ENCODE results near the gene ABCB9. TPM values are rescaled to one million over a fixed set of nuclear protein-coding genes. Genes with fewer than 3 reads are reported as not detected.
A peak's percentile ranks its signal among the peaks of the same experiment; 100 is the strongest.
"Not testable (repeated sequence)": the region's sequence is repeated elsewhere in the genome, so short reads cannot be mapped to it uniquely, and the experiment has no call there.

Gene ABCB9
- total RNA-seq, 1 donor from 2014 or later: 8.8 TPM

- H3K4me1 Mint-ChIP-seq (ENCODE audit: low read depth, unreplicated experiment): peaks cover 10% of the 10 kb centered on the region
- H3K27me3 Mint-ChIP-seq (ENCODE audit: unreplicated experiment): peaks cover 17% of the 10 kb centered on the region
Measured at GRCh38 chr12:122895704-122896636, 70.3 kb downstream of the ABCB9 start, which contains the start of gene VPS37B. Gene VPS37B, minus strand, starts transcription at chr12:122896124. Its CDS starts 62 bp downstream, at chr12:122896062.

GRCh38 chr12:122895320-122895703 lies 71.0 kb downstream of the ABCB9 start:
- peak overlapping the region; percentile 81 for H3K27ac Mint-ChIP-seq (ENCODE audit: unreplicated experiment)
- no peak for TF ChIP-seq CTCF (IDR thresholded peaks at IDR 0.05; ENCODE audit: partially characterized antibody, unreplicated experiment)

More at GRCh38 chr12:122895704-122896636, 70.3 kb downstream of the ABCB9 start, which contains the start of gene VPS37B:
- TF ChIP-seq CTCF (IDR thresholded peaks at IDR 0.05; ENCODE audit: partially characterized antibody, unreplicated experiment): no peak
- Mint-ChIP-seq H3K4me3 (ENCODE audit: unreplicated experiment) (peak within 1 kb of the TSS; percentile 92), H3K27ac (ENCODE audit: unreplicated experiment) (peak within 1 kb of the TSS; percentile 81), H3K9me3 (ENCODE audit: unreplicated experiment) (peaks cover 11% of the 10 kb centered on the region), H3K36me3 (ENCODE audit: unreplicated experiment) (peaks cover 5% of the 10 kb centered on the region)
- peak; percentile 90 for DNase-seq

GRCh38 chr12:122894193-122895121 lies 71.8 kb downstream of the ABCB9 start:
- peaks cover 5% of the 10 kb centered on the region for H3K36me3 Mint-ChIP-seq (ENCODE audit: unreplicated experiment)
- TF ChIP-seq CTCF (IDR thresholded peaks at IDR 0.05; ENCODE audit: partially characterized antibody, unreplicated experiment): no peak
- no peak overlapping the region for H3K27ac Mint-ChIP-seq (ENCODE audit: unreplicated experiment)
- H3K27me3 Mint-ChIP-seq (ENCODE audit: unreplicated experiment): peaks cover 20% of the 10 kb centered on the region
- peak overlapping the region; percentile 92 for H3K4me3 Mint-ChIP-seq (ENCODE audit: unreplicated experiment)
- peaks cover 13% of the 10 kb centered on the region for H3K9me3 Mint-ChIP-seq (ENCODE audit: unreplicated experiment)
- H3K4me1 Mint-ChIP-seq (ENCODE audit: low read depth, unreplicated experiment): peaks cover 14% of the 10 kb centered on the region
- no peak for DNase-seq

More at GRCh38 chr12:122895320-122895703, 71.0 kb downstream of the ABCB9 start:
- H3K36me3 Mint-ChIP-seq (ENCODE audit: unreplicated experiment): peaks cover 5% of the 10 kb centered on the region
- H3K4me1 Mint-ChIP-seq (ENCODE audit: low read depth, unreplicated experiment): peaks cover 14% of the 10 kb centered on the region
- H3K27me3 Mint-ChIP-seq (ENCODE audit: unreplicated experiment): peaks cover 17% of the 10 kb centered on the region
- peaks cover 11% of the 10 kb centered on the region for H3K9me3 Mint-ChIP-seq (ENCODE audit: unreplicated experiment)
- peak overlapping the region; percentile 92 for H3K4me3 Mint-ChIP-seq (ENCODE audit: unreplicated experiment)
- DNase-seq: no peak

GRCh38 chr12:122893208-122894153 lies 72.8 kb downstream of the ABCB9 start:
- no peak for TF ChIP-seq CTCF (IDR thresholded peaks at IDR 0.05; ENCODE audit: partially characterized antibody, unreplicated experiment)
- Mint-ChIP-seq H3K27ac (ENCODE audit: unreplicated experiment) (no peak overlapping the region), H3K9me3 (ENCODE audit: unreplicated experiment) (peaks cover 13% of the 10 kb centered on the region), H3K4me1 (ENCODE audit: low read depth, unreplicated experiment) (peaks cover 15% of the 10 kb centered on the region), H3K4me3 (ENCODE audit: unreplicated experiment) (peak overlapping the region; percentile 34), H3K36me3 (ENCODE audit: unreplicated experiment) (peaks cover 5% of the 10 kb centered on the region), H3K27me3 (ENCODE audit: unreplicated experiment) (peaks cover 20% of the 10 kb centered on the region)
- DNase-seq: no peak

- peaks cover 19% of the 10 kb centered on the region for H3K27me3 Mint-ChIP-seq (ENCODE audit: unreplicated experiment)
- H3K27ac Mint-ChIP-seq (ENCODE audit: unreplicated experiment); H3K36me3 Mint-ChIP-seq (ENCODE audit: unreplicated experiment); DNase-seq; H3K4me3 Mint-ChIP-seq (ENCODE audit: unreplicated experiment): not testable (repeated sequence)
- peaks cover 15% of the 10 kb centered on the region for H3K4me1 Mint-ChIP-seq (ENCODE audit: low read depth, unreplicated experiment)
- H3K9me3 Mint-ChIP-seq (ENCODE audit: unreplicated experiment): peaks cover 13% of the 10 kb centered on the region
Measured at GRCh38 chr12:122892724-122893123, 73.5 kb downstream of the ABCB9 start.

Measured in glutamatergic neuron (in vitro differentiated cells).